Measurements from ENCODE around the gene DGKH. TPM values are rescaled to one million over a fixed set of nuclear protein-coding genes. Genes with fewer than 3 reads are reported as not detected.
"Not testable (repeated sequence)": the region's sequence is repeated elsewhere in the genome, so short reads cannot be mapped to it uniquely, and the experiment has no call there.

DGKH gene
- total RNA-seq, 2 donors from 2014 or later: 21.0 to 25.4 TPM

DNA sequence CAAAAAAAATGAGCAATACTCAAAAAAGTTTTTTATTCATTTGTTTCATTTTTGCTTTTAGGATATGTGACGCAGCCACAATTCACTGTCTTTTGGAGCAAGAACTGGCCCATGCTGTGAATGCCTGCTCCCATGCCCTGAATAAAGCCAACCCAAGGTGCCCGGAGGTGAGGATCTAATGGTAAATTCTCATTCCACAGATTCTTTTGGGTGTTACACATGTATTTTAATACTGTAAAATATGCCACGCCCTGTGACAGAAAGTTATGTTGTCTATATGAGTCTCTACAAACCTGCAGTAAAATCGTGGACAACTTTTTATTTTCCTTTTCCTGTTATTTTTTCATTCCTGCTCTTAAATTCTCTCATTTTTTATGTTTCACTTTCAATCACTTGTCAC, 166.0 kb downstream of the DGKH start:
- DNase-seq (ENCODE audit: low spot score in 2 of 2) (no peak), ATAC-seq (no peak)
- no peaks in the 10 kb centered on the region for H3K9me3 Mint-ChIP-seq
- H3K27ac Mint-ChIP-seq: no peak overlapping the region
- H3K36me3 Mint-ChIP-seq: peaks cover 2 to 24% of the 10 kb centered on the region in 2 donors

DNA sequence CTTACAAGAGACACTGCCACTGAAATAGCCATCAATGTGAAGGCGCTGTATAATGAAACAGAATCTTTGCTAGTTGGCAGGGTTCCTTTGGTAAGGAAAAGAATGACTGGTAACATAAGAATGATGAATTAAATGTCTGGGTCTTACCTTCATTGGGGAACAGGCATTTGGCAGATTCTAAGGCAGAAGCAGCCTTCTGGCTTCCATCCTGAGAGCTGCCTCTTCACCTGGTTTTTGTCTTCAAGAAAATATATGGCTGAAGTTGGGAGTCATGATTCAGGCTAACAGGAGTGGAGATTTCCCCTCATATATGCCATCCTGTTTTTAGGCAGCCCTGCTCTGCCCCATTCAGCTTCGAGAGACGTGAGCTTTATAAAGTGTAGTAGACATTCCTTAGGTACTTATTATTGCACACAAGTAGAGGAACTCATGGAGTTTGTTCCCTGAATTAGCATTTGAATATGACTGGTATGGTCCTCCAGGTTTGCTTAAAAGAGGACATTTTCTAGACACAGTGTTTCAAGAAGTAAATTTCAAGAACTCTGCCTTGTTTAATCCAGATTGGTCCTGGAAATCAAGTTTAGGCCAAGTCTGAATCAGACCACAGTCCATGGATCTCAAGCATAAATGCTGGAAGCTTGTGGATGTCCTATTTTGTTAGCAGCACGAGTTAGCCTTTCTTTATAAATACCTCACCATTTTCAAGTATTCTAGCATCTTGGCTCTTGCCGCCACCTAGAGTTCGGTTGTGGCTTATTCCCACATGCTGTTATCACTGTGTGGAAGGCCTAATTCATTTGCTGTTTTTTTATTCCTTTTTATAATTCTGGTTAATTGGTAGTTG, 167.4 kb downstream of the DGKH start:
- peak in 1 of 2 donors; percentile 7 for DNase-seq (ENCODE audit: low spot score in 2 of 2)
- no peak for ATAC-seq
- Mint-ChIP-seq H3K9me3 (no peaks in the 10 kb centered on the region), H3K36me3 (peaks cover 5 to 14% of the 10 kb centered on the region in 2 donors), H3K27ac (peak overlapping the region in 1 of 2 donors; percentile 43)

DNA sequence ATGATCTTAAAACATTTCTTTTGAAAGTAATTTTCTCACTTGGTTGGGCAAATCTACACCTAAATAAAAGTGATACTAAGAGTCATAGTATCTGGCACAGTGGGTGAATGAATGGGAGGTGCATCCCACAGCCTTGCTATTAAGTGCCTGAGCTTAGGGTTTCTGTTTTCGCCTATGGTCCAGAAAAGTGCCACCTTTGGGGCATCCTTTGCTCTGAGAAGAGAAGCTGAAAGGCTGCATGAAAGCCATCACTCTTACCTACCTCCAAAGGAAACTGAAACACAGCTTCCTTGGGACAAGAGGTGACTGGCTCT, 167.9 kb downstream of the DGKH start:
- Mint-ChIP-seq H3K27ac (peak overlapping the region in 1 of 2 donors; percentile 43), H3K36me3 (peaks cover 5 to 8% of the 10 kb centered on the region in 2 donors), H3K9me3 (no peaks in the 10 kb centered on the region)
- ATAC-seq (no peak), DNase-seq (ENCODE audit: low spot score in 2 of 2) (no peak)

DNA sequence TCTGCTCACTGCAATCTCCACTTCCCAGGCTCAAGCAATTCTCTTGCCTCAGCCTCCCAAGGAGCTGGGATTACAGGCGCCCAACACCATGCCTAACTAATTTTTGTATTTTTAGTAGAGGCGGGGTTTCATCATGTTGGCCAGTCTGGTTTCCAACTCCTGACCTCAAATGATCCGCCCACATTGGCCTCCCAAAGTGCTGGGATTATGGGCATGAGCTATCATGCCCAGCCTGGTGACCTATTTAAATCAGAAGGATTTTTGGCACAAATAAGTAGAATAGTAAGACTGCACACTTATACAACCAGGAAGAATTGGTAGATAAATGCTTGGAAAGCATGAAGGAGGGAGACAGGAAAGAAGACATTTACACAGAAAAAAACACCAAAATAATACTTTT, 170.1 kb downstream of the DGKH start:
- Mint-ChIP-seq H3K9me3 (no peaks in the 10 kb centered on the region), H3K36me3 (peaks cover 0 to 5% of the 10 kb centered on the region in 2 donors), H3K27ac (no peak overlapping the region)
- ATAC-seq (no peak), DNase-seq (ENCODE audit: low spot score in 2 of 2) (no peak)

DNA sequence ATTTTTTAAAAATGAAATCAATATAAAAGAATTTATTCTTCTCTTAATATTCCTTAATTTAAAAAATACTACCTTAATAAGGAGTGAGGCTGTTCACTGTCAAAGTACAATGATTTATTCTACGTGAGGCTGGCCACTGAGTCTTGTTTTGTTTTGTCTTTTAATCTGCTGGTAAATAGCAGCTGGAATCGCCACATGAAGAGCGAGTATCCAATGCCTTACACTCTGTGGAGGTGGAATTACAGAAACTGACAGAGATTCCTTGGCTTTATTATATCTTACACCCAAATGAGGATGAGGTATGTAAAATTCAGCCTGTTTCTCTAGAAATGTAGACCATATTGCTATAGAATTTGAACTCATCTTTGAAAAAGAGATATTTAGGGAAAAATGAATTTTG, 170.6 kb downstream of the DGKH start:
- no peak for ATAC-seq
- no peak for DNase-seq (ENCODE audit: low spot score in 2 of 2)
- no peak overlapping the region for H3K27ac Mint-ChIP-seq
- H3K36me3 Mint-ChIP-seq: peaks cover 0 to 5% of the 10 kb centered on the region in 2 donors
- no peaks in the 10 kb centered on the region for H3K9me3 Mint-ChIP-seq

DNA sequence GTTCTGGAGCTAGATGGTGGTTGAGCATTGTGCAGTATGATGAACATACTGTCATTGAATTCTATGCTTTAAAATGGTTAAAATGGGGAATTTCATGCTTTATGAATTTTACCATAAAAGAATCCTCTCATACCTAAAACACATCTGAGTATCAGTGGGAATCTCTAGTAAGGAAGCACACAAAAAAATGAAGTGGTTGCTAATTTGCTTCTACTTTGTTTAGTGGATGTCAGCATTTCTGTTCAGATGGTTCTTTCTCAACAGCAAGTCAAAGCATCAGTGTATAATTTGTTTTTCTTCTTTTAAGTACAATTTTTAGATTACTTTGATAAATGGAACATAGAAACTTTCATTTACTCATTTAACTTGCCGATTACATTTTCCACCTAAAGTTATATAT, 171.4 kb downstream of the DGKH start:
- no peak for DNase-seq (ENCODE audit: low spot score in 2 of 2)

DNA sequence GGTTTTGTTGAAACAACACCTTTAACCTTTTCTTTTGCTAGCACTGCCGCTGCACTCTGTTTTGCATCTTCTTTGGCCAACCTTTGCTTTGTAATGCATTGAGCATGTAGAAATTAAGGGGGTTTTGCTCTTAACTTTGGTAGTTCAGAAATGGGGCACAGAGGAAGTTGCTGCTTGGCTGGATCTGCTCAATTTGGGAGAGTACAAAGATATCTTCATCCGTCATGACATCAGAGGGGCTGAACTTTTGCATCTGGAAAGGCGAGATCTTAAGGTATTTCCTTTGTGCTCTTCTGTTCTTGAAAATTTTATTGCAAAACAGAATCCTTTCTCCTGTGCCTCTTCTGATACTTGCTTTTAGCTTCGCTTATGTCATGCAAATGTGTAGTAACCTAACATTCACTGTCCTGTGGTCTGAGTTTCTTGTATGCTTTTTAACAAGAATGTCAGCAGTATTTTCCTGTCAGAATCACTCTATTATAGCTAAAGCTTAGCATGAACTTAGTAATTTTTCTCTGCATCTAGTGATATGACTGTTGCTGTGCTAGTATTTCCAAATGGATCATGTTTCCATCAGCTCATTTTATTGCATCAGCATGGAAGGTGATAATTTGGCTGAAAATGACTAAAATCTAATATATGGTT, 172.8 kb downstream of the DGKH start:
- DNase-seq (ENCODE audit: low spot score in 2 of 2) (no peak), ATAC-seq (no peak)
- peaks cover 10 to 14% of the 10 kb centered on the region in 2 donors for H3K36me3 Mint-ChIP-seq
- H3K9me3 Mint-ChIP-seq: no peaks in the 10 kb centered on the region
- H3K27ac Mint-ChIP-seq: no peak overlapping the region

More for the DNA sequence above, 171.4 kb downstream of the DGKH start:
- no peaks in the 10 kb centered on the region for H3K9me3 Mint-ChIP-seq
- H3K36me3 Mint-ChIP-seq: peaks cover 1 to 6% of the 10 kb centered on the region in 2 donors
- H3K27ac Mint-ChIP-seq: peak overlapping the region in 1 of 2 donors; percentile 11
- no peak for ATAC-seq

DNA sequence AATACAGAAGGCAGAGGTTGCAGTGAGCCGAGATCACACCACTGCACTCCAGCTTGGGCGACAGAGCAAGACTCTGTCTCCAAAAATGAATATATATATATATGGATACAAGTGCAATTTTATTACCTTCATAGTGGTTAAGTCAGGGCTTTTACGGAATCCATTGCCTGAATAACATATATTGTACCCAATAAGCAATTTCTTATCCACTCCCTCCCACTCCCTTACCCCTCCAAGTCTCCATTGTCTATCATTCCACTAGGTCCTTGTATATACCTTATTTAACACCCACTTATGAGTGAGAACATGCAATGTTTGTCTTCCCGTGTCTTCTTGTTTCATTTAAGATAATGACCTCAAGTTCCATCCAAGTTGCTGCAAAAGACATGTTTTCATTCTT, 175.2 kb downstream of the DGKH start:
- Mint-ChIP-seq H3K27ac (no peak overlapping the region), H3K9me3 (no peaks in the 10 kb centered on the region), H3K36me3 (peaks cover 10 to 14% of the 10 kb centered on the region in 2 donors)
- ATAC-seq (no peak), DNase-seq (ENCODE audit: low spot score in 2 of 2) (no peak)

DNA sequence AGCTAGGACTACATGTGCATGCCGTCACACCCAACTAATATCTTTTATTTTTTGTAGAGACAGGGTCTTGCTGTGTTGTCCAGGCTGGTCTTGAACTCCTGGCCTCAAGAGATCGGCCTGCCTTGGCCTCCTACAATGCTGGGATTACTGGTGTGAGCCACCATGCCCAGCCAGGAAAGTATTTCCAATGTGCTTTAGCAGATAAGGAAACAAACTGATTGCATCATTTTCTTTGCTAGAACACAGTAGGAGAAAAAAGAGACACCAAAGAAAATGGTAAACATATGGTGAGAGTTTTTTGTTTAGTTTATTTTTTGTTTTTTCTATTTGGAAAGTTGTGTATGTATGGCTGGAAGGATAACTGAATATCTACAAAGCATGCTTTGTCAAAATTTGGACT, 176.6 kb downstream of the DGKH start:
- ATAC-seq (no peak), DNase-seq (ENCODE audit: low spot score in 2 of 2) (no peak)
- H3K36me3 Mint-ChIP-seq: peaks cover 5 to 14% of the 10 kb centered on the region in 2 donors
- no peak overlapping the region for H3K27ac Mint-ChIP-seq
- H3K9me3 Mint-ChIP-seq: no peaks in the 10 kb centered on the region

DNA sequence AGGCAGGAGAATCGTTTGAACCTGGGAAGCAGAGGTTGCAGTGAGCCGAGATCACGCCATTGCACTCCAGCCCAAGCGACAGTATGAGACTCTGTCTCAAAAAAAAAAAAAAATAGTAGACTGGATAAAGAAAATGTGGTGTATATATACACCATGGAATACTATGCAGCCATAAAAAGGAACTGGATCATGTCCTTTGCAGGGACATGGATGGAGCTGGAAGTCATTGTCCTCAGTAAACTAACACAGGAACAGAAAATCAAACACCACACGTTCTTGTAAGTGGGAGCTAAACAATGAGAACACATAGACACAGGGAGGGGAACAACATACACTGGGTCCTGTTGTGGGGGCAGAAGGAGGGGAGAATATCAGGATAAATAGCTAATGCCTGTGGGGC, 178.3 kb downstream of the DGKH start:
- not testable (repeated sequence) for DNase-seq (ENCODE audit: low spot score in 2 of 2); ATAC-seq; H3K27ac Mint-ChIP-seq; H3K9me3 Mint-ChIP-seq
- H3K36me3 Mint-ChIP-seq: peaks cover 5 to 14% of the 10 kb centered on the region in 2 donors

DNA sequence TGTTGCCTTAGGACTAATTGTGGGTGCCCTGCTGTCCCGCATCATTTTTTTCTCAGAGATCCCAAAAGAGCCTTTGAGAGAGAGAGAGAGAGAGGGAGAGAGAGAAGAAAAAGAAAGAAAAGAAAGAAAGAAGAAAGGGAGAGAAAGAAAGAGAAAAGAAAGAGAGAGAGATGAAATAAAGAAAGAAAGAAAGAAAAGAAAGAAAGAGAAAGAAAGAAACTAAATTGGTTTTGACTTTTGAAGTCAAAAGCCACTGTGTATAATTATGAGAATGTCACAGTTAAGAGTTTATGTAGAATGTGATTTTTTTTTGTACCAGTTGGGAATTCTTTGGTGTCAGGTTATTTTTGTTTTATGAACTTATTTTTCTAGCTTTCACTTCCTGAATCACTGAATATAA, 180.1 kb downstream of the DGKH start:
- Mint-ChIP-seq H3K9me3 (no peaks in the 10 kb centered on the region), H3K36me3 (peaks cover 5 to 14% of the 10 kb centered on the region in 2 donors), H3K27ac (no peak overlapping the region)
- ATAC-seq: no peak
- DNase-seq (ENCODE audit: low spot score in 2 of 2): no peak

DNA sequence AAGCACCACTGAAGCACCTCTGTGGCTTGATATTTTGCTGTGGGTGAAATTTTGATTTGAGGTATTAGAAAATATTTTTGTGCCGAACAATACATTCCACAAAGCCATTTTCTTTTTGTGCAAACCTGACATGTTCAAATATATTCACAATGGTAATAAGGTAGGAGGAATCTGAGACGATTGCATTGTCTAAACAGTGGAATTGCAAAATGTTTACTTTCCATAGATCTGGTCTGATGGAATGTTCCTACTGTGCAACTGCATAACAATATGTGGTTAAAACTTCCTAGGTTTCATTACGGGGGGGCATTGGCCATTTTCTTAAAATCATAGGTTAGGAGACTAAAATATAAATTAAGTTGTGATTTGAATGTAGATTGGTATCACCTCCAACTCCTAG, 180.8 kb downstream of the DGKH start:
- DNase-seq (ENCODE audit: low spot score in 2 of 2) (no peak), ATAC-seq (no peak)
- Mint-ChIP-seq H3K27ac (no peak overlapping the region), H3K9me3 (no peaks in the 10 kb centered on the region), H3K36me3 (peaks cover 5 to 14% of the 10 kb centered on the region in 2 donors)

DNA sequence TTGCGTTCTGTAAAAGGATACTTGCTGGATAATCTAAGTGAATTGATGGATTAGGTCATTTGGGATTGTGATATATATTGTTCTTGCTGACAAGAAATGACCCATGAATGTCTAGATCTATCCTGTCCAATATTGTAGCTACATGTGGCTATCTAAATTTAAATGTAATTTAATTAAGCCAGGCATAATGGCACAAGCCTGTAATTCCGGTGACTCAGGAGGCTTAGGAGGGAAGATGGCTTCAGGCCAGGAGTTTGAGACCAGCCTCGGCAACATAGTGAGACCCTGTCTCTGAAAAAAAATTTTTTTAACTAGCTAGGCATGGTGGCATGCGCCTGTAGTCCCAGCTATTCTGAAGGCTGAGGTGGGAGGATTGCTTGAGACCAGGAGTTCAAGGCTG, 184.2 kb downstream of the DGKH start:
- H3K27ac Mint-ChIP-seq: no peak overlapping the region
- no peaks in the 10 kb centered on the region for H3K36me3 Mint-ChIP-seq
- H3K9me3 Mint-ChIP-seq: no peaks in the 10 kb centered on the region
- no peak for DNase-seq (ENCODE audit: low spot score in 2 of 2)
- no peak for ATAC-seq

DNA sequence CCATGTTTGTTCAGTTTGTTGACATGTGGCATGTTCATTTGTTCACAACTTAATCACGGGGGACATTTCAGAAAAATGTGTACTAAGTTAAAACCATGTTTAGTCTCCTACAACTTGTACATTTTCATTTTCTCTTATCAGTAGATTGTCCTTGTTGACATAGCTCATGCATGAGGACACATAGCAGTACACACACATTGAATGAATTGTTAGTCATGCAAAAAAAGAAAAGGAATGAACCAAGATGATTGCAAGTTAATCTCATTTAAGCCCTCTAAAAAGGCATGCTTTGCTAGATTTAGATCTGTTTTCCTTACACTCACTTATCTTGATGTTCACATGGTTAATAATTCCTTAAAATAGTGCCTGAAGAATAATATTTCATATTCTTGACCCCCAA, 185.3 kb downstream of the DGKH start:
- Mint-ChIP-seq H3K27ac (peak overlapping the region in 1 of 2 donors; percentile 11), H3K9me3 (no peaks in the 10 kb centered on the region), H3K36me3 (no peaks in the 10 kb centered on the region)
- DNase-seq (ENCODE audit: low spot score in 2 of 2) (no peak), ATAC-seq (no peak)

DNA sequence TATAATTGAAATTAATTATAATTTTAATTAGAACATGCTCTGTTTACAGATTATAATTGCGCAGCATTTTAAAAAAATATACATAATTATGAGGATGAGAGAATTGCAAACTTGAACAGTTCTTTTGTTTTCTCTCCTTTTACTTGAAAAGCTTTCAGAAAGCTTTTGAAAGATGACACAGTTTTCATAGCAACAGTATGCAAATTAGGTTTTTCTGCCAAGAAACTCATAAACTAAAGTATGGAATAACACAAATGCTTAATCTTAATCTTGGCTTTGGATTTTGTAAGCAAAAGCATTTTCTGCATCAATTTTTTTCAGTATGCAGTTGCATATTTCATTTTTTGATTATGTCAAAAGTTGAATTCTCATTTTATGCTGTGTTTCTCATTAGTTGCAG, 190.7 kb downstream of the DGKH start:
- H3K9me3 Mint-ChIP-seq: no peaks in the 10 kb centered on the region
- no peak for ATAC-seq

DNA sequence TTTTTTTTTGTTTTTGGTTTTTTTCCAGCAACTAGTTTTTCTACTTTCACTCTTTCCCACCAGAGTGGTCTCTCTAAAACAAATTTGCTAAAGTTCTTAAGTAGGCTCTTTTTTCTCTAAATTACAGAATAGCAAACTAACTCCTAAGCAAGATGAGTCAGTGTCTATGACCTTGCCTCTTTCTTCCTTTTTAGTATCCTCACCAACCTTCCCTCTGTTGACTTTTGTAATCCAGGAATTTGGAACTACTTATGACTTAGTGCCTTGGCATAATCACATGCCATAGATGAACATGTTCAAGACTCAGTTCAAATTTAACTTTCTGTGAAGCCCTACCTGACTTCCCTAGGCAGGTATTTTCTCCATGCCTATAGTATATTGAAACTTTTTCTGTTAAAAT, 191.2 kb downstream of the DGKH start:
- Mint-ChIP-seq H3K27ac (no peak overlapping the region), H3K36me3 (peaks cover 0 to 7% of the 10 kb centered on the region in 2 donors), H3K9me3 (no peaks in the 10 kb centered on the region)
- no peak for ATAC-seq
- no peak for DNase-seq (ENCODE audit: low spot score in 2 of 2)

More for the DNA sequence above, 190.7 kb downstream of the DGKH start:
- DNase-seq (ENCODE audit: low spot score in 2 of 2): no peak
- H3K36me3 Mint-ChIP-seq: peaks cover 0 to 7% of the 10 kb centered on the region in 2 donors
- H3K27ac Mint-ChIP-seq: no peak overlapping the region

DNA sequence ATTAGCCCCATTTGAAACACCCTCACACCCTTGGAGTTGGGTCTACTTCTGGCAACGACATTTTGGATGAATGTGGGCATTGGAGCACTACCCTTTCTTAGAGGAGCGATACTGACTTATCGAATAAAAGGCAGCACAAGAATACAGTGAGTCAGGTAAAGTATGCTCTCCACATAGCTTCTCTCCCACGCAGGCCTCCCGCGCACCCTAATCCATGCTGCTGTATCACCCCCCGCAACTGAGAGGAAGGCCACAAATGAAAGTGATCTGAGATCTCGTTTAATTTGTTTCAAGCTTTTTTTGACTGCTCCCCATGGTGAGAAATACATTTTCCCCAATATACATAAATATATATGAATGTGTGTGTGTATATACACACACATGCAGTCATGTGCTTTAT, 198.1 kb downstream of the DGKH start:
- no peaks in the 10 kb centered on the region for H3K36me3 Mint-ChIP-seq
- ATAC-seq (no peak), DNase-seq (ENCODE audit: low spot score in 2 of 2) (no peak)
- H3K27ac Mint-ChIP-seq: no peak overlapping the region
- H3K9me3 Mint-ChIP-seq: no peaks in the 10 kb centered on the region

DNA sequence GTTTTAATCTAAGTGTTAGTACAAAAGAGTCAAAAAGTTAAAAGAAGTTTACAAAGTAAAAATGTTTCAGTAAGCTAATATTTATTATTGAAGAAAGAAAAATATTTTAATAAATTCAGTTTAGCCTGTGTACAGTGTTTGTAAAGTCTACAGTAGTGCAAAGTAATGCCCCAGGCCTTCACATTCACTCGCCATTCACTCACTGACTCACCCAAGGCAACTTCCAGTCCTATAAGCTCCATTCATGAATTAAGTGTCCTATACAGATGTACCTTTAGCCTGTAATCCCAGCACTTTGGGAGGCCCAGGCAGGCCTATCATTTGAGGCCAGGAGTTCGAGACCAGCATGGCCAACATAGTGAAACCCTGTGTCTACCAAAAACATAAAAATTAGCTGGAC, 199.4 kb downstream of the DGKH start:
- Mint-ChIP-seq H3K27ac (no peak overlapping the region), H3K9me3 (no peaks in the 10 kb centered on the region), H3K36me3 (no peaks in the 10 kb centered on the region)
- ATAC-seq (no peak), DNase-seq (ENCODE audit: low spot score in 2 of 2) (no peak)
